ENCODE data around the gene GAPDH. TPM values are rescaled to one million over a fixed set of nuclear protein-coding genes. Genes with fewer than 3 reads are reported as not detected.

GAPDH gene
- total and polyA plus RNA-seq, 7 donors: 1,653 to 3,219 (median 2,501) TPM

DNA sequence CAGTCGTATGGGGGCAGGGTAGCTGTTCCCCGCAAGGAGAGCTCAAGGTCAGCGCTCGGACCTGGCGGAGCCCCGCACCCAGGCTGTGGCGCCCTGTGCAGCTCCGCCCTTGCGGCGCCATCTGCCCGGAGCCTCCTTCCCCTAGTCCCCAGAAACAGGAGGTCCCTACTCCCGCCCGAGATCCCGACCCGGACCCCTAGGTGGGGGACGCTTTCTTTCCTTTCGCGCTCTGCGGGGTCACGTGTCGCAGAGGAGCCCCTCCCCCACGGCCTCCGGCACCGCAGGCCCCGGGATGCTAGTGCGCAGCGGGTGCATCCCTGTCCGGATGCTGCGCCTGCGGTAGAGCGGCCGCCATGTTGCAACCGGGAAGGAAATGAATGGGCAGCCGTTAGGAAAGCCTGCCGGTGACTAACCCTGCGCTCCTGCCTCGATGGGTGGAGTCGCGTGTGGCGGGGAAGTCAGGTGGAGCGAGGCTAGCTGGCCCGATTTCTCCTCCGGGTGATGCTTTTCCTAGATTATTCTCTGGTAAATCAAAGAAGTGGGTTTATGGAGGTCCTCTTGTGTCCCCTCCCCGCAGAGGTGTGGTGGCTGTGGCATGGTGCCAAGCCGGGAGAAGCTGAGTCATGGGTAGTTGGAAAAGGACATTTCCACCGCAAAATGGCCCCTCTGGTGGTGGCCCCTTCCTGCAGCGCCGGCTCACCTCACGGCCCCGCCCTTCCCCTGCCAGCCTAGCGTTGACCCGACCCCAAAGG lies 804 bp downstream of the GAPDH start:
- peaks cover 0 to 67% (median 50%) of the 10 kb centered on the region in 4 donors for H3K4me1 ChIP-seq
- intact Hi-C loops (cut with DNase I): loop anchor here (1.0 to 2.0 kb wide), 3 partner anchors 20 to 208 kb away; partner anchors contain the start of gene MRPL51
- H3K27ac ChIP-seq: peak overlapping the region; percentile 97 to 98 (median 98)
- peak overlapping the region; percentile 76 to 91 (median 88) for H3K4me3 ChIP-seq
- peak; percentile 58 to 85 (median 80) for TF ChIP-seq POLR2AphosphoS5 (IDR thresholded peaks at IDR 0.05)
- no peak for TF ChIP-seq EP300 (IDR thresholded peaks at IDR 0.05)
- TF ChIP-seq, protein P1, sequence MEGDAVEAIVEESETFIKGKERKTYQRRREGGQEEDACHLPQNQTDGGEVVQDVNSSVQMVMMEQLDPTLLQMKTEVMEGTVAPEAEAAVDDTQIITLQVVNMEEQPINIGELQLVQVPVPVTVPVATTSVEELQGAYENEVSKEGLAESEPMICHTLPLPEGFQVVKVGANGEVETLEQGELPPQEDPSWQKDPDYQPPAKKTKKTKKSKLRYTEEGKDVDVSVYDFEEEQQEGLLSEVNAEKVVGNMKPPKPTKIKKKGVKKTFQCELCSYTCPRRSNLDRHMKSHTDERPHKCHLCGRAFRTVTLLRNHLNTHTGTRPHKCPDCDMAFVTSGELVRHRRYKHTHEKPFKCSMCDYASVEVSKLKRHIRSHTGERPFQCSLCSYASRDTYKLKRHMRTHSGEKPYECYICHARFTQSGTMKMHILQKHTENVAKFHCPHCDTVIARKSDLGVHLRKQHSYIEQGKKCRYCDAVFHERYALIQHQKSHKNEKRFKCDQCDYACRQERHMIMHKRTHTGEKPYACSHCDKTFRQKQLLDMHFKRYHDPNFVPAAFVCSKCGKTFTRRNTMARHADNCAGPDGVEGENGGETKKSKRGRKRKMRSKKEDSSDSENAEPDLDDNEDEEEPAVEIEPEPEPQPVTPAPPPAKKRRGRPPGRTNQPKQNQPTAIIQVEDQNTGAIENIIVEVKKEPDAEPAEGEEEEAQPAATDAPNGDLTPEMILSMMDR (IDR thresholded peaks at IDR 0.05): peak in 1 of 4 experiments; percentile 10
- TF ChIP-seq POLR2A (IDR thresholded peaks at IDR 0.05): no peak
- H3K36me3 ChIP-seq: peaks cover 21 to 50% (median 36%) of the 10 kb centered on the region in 4 donors
- WGBS, 2 donors: 0% methylated on average over 52 of the region's 52 CpGs
- H3K9me3 ChIP-seq: no peaks in the 10 kb centered on the region
- DNase-seq: peak; percentile 92
- no peaks in the 10 kb centered on the region for H3K27me3 ChIP-seq

DNA sequence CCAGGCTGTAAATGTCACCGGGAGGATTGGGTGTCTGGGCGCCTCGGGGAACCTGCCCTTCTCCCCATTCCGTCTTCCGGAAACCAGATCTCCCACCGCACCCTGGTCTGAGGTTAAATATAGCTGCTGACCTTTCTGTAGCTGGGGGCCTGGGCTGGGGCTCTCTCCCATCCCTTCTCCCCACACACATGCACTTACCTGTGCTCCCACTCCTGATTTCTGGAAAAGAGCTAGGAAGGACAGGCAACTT lies 1.3 kb downstream of the GAPDH start:
- H3K4me1 ChIP-seq: peaks cover 0 to 72% (median 55%) of the 10 kb centered on the region in 4 donors
- peak overlapping the region; percentile 97 to 98 (median 98) for H3K27ac ChIP-seq
- intact Hi-C loops (cut with DNase I): loop anchor here (2.0 kb wide), 1 partner anchor 209 kb away; no protein-coding TSS in a partner anchor
- DNase-seq: no peak
- H3K9me3 ChIP-seq: no peaks in the 10 kb centered on the region
- peak overlapping the region; percentile 76 to 91 (median 88) for H3K4me3 ChIP-seq
- TF ChIP-seq POLR2AphosphoS5 (IDR thresholded peaks at IDR 0.05): no peak
- no peak for TF ChIP-seq EP300 (IDR thresholded peaks at IDR 0.05)
- no peak for TF ChIP-seq POLR2A (IDR thresholded peaks at IDR 0.05)
- TF ChIP-seq, protein P1 (IDR thresholded peaks at IDR 0.05): no peak
- H3K27me3 ChIP-seq: no peaks in the 10 kb centered on the region
- peaks cover 21 to 45% (median 31%) of the 10 kb centered on the region in 4 donors for H3K36me3 ChIP-seq
- 2 to 3% methylated on average over 6 of the region's 6 CpGs for WGBS, 2 donors

DNA sequence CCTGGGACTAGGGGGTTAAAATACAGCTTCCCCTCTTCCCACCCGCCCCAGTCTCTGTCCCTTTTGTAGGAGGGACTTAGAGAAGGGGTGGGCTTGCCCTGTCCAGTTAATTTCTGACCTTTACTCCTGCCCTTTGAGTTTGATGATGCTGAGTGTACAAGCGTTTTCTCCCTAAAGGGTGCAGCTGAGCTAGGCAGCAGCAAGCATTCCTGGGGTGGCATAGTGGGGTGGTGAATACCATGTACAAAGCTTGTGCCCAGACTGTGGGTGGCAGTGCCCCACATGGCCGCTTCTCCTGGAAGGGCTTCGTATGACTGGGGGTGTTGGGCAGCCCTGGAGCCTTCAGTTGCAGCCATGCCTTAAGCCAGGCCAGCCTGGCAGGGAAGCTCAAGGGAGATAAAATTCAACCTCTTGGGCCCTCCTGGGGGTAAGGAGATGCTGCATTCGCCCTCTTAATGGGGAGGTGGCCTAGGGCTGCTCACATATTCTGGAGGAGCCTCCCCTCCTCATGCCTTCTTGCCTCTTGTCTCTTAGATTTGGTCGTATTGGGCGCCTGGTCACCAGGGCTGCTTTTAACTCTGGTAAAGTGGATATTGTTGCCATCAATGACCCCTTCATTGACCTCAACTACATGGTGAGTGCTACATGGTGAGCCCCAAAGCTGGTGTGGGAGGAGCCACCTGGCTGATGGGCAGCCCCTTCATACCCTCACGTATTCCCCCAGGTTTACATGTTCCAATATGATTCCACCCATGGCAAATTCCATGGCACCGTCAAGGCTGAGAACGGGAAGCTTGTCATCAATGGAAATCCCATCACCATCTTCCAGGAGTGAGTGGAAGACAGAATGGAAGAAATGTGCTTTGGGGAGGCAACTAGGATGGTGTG lies 1.9 kb downstream of the GAPDH start:
- Histone ChIP-seq H3K36me3 (peaks cover 21 to 39% (median 28%) of the 10 kb centered on the region in 4 donors), H3K4me1 (peaks cover 0 to 77% (median 61%) of the 10 kb centered on the region in 4 donors), H3K27ac (peak overlapping the region; percentile 97 to 98 (median 98)), H3K9me3 (no peaks in the 10 kb centered on the region), H3K4me3 (peak overlapping the region; percentile 76 to 91 (median 88)), H3K27me3 (no peaks in the 10 kb centered on the region)
- TF ChIP-seq, protein P1 (IDR thresholded peaks at IDR 0.05): no peak
- no peak for TF ChIP-seq POLR2AphosphoS5 (IDR thresholded peaks at IDR 0.05)
- TF ChIP-seq EP300 (IDR thresholded peaks at IDR 0.05): no peak
- TF ChIP-seq POLR2A (IDR thresholded peaks at IDR 0.05): no peak
- WGBS, 2 donors: 46 to 56% methylated on average over 10 of the region's 10 CpGs
- intact Hi-C loops (cut with DNase I): loop anchor here (2.0 kb wide), 2 partner anchors 65 to 209 kb away; partner anchors contain the start of gene VAMP1
- peak; percentile 63 for DNase-seq

DNA sequence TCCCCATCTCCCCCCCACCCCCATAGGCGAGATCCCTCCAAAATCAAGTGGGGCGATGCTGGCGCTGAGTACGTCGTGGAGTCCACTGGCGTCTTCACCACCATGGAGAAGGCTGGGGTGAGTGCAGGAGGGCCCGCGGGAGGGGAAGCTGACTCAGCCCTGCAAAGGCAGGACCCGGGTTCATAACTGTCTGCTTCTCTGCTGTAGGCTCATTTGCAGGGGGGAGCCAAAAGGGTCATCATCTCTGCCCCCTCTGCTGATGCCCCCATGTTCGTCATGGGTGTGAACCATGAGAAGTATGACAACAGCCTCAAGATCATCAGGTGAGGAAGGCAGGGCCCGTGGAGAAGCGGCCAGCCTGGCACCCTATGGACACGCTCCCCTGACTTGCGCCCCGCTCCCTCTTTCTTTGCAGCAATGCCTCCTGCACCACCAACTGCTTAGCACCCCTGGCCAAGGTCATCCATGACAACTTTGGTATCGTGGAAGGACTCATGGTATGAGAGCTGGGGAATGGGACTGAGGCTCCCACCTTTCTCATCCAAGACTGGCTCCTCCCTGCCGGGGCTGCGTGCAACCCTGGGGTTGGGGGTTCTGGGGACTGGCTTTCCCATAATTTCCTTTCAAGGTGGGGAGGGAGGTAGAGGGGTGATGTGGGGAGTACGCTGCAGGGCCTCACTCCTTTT lies 2.7 kb downstream of the GAPDH start:
- H3K9me3 ChIP-seq: no peaks in the 10 kb centered on the region
- peak; percentile 64 for DNase-seq
- no peaks in the 10 kb centered on the region for H3K27me3 ChIP-seq
- no peak overlapping the region for H3K4me3 ChIP-seq
- intact Hi-C loops (cut with DNase I): loop anchor here (1.0 to 2.0 kb wide), 2 partner anchors 66 to 208 kb away; partner anchors contain the start of gene VAMP1
- 72% methylated on average over 19 of the region's 19 CpGs for WGBS, 2 donors
- peak overlapping the region; percentile 97 to 98 (median 98) for H3K27ac ChIP-seq
- TF ChIP-seq POLR2A (IDR thresholded peaks at IDR 0.05) (no peak), EP300 (IDR thresholded peaks at IDR 0.05) (no peak), POLR2AphosphoS5 (IDR thresholded peaks at IDR 0.05) (no peak)
- TF ChIP-seq, protein P1 (IDR thresholded peaks at IDR 0.05): no peak
- H3K36me3 ChIP-seq: peaks cover 21 to 39% (median 28%) of the 10 kb centered on the region in 4 donors
- H3K4me1 ChIP-seq: peaks cover 0 to 79% (median 61%) of the 10 kb centered on the region in 4 donors

Measured in sigmoid colon (tissue), 7 donors.